HUES48 (cell line): Measurements from ENCODE around the gene ITM2B.

Experiments
- H3K27ac ChIP-seq: one replicate; pipeline ENCODE4 v1.7.0; 2013; ENCODE audit warnings: low read depth, low read length, inconsistent platforms
- H3K27me3 ChIP-seq: 2 replicates; pipeline ENCODE4 v1.6.1; 2013; ENCODE audit warnings: mild to moderate bottlenecking, low read length; ENCODE audit not compliant: control insufficient read depth, insufficient read depth
- H3K36me3 ChIP-seq: 2 replicates; pipeline ENCODE4 v1.6.1; 2013; ENCODE audit warnings: low read length; ENCODE audit not compliant: control insufficient read depth, insufficient read depth
- H3K4me1 ChIP-seq: 2 replicates; pipeline ENCODE4 v1.6.1; 2013; ENCODE audit warnings: mild to moderate bottlenecking, low read length; ENCODE audit not compliant: control insufficient read depth, insufficient read depth
- H3K4me3 ChIP-seq: 2 replicates; pipeline ENCODE4 v1.5.1; 2013; ENCODE audit warnings: mild to moderate bottlenecking, low read depth, low read length
- H3K9ac ChIP-seq: 2 replicates; pipeline ENCODE4 v1.6.1; 2013; ENCODE audit warnings: mild to moderate bottlenecking, low read depth, low read length, moderate library complexity
- H3K9me3 ChIP-seq: 2 replicates; pipeline ENCODE4 v1.6.1; 2013; ENCODE audit warnings: low read length; ENCODE audit not compliant: control insufficient read depth, insufficient read depth

ITM2B gene

GRCh38 chr13:48233046-48233888 lies at the start of gene ITM2B:
TSS of gene ITM2B (plus strand) at chr13:48233206. CDS start at chr13:48233361, 155 bp downstream.
- Histone ChIP-seq H3K27me3 (peaks cover 14% of the 10 kb centered on the region), H3K9ac (peak within 1 kb of the TSS; percentile 96), H3K27ac (peak within 1 kb of the TSS; percentile 84), H3K9me3 (no peaks in the 10 kb centered on the region), H3K4me1 (peaks cover 45% of the 10 kb centered on the region), H3K4me3 (peak within 1 kb of the TSS; percentile 88), H3K36me3 (no peaks in the 10 kb centered on the region)

- H3K27ac ChIP-seq = no peak overlapping the region
- H3K4me3 ChIP-seq = no peak overlapping the region
- H3K27me3 ChIP-seq = no peaks in the 10 kb centered on the region
- H3K9me3 ChIP-seq = no peaks in the 10 kb centered on the region
- no peaks in the 10 kb centered on the region for H3K36me3 ChIP-seq
- H3K4me1 ChIP-seq = peaks cover 19% of the 10 kb centered on the region; the same call in 1 of the 2 replicates
- no peak overlapping the region for H3K9ac ChIP-seq
Measured at GRCh38 chr13:48184260-48184659, 48.7 kb upstream of the ITM2B start.

- H3K36me3 ChIP-seq = no peaks in the 10 kb centered on the region
- H3K4me3 ChIP-seq = no peak overlapping the region
- H3K27ac ChIP-seq = no peak overlapping the region
- no peaks in the 10 kb centered on the region for H3K27me3 ChIP-seq
- H3K9ac ChIP-seq = no peak overlapping the region
- H3K9me3 ChIP-seq = no peaks in the 10 kb centered on the region
- peaks cover 19% of the 10 kb centered on the region; the same call in 1 of the 2 replicates for H3K4me1 ChIP-seq
Measured at GRCh38 chr13:48185018-48185417, 48.0 kb upstream of the ITM2B start.

- no peak overlapping the region for H3K27ac ChIP-seq
- H3K9ac ChIP-seq = no peak overlapping the region
- H3K4me1 ChIP-seq = peaks cover 16% of the 10 kb centered on the region; the same call in 1 of the 2 replicates
Measured at GRCh38 chr13:48186722-48187121, 46.3 kb upstream of the ITM2B start.

GRCh38 chr13:48188131-48188530 lies 44.9 kb upstream of the ITM2B start:
- Histone ChIP-seq H3K9ac (no peak overlapping the region), H3K4me1 (peaks cover 14% of the 10 kb centered on the region; the same call in 1 of the 2 replicates), H3K27me3 (no peaks in the 10 kb centered on the region), H3K27ac (no peak overlapping the region), H3K36me3 (no peaks in the 10 kb centered on the region), H3K4me3 (no peak overlapping the region), H3K9me3 (no peaks in the 10 kb centered on the region)

More at GRCh38 chr13:48186722-48187121, 46.3 kb upstream of the ITM2B start:
- H3K9me3 ChIP-seq = no peaks in the 10 kb centered on the region
- no peaks in the 10 kb centered on the region for H3K36me3 ChIP-seq
- H3K4me3 ChIP-seq = no peak overlapping the region
- no peaks in the 10 kb centered on the region for H3K27me3 ChIP-seq

GRCh38 chr13:48188601-48189000 lies 44.4 kb upstream of the ITM2B start:
- no peak overlapping the region for H3K27ac ChIP-seq
- H3K27me3 ChIP-seq = no peaks in the 10 kb centered on the region
- peaks cover 14% of the 10 kb centered on the region; the same call in 1 of the 2 replicates for H3K4me1 ChIP-seq
- no peak overlapping the region for H3K4me3 ChIP-seq
- H3K9ac ChIP-seq = no peak overlapping the region
- no peaks in the 10 kb centered on the region for H3K9me3 ChIP-seq
- H3K36me3 ChIP-seq = no peaks in the 10 kb centered on the region

- H3K9ac ChIP-seq = no peak overlapping the region
- H3K4me1 ChIP-seq = peaks cover 14% of the 10 kb centered on the region; the same call in 1 of the 2 replicates
- no peaks in the 10 kb centered on the region for H3K36me3 ChIP-seq
- H3K27me3 ChIP-seq = no peaks in the 10 kb centered on the region
- H3K27ac ChIP-seq = no peak overlapping the region
- H3K4me3 ChIP-seq = no peak overlapping the region
- no peaks in the 10 kb centered on the region for H3K9me3 ChIP-seq
Measured at GRCh38 chr13:48189171-48189570, 43.8 kb upstream of the ITM2B start.

- H3K9ac ChIP-seq = no peak overlapping the region
- no peaks in the 10 kb centered on the region for H3K27me3 ChIP-seq
- H3K4me3 ChIP-seq = no peak overlapping the region
- no peaks in the 10 kb centered on the region for H3K36me3 ChIP-seq
- H3K27ac ChIP-seq = no peak overlapping the region
- no peaks in the 10 kb centered on the region for H3K9me3 ChIP-seq
- peaks cover 4% of the 10 kb centered on the region; the same call in 1 of the 2 replicates for H3K4me1 ChIP-seq
Measured at GRCh38 chr13:48192411-48192935, 40.5 kb upstream of the ITM2B start.

GRCh38 chr13:48194379-48194754 lies 38.6 kb upstream of the ITM2B start:
- no peaks in the 10 kb centered on the region for H3K9me3 ChIP-seq
- no peaks in the 10 kb centered on the region for H3K27me3 ChIP-seq
- H3K36me3 ChIP-seq = no peaks in the 10 kb centered on the region
- no peak overlapping the region for H3K9ac ChIP-seq
- H3K27ac ChIP-seq = no peak overlapping the region
- no peak overlapping the region for H3K4me3 ChIP-seq
- no peaks in the 10 kb centered on the region for H3K4me1 ChIP-seq

GRCh38 chr13:48199404-48199946 lies 33.5 kb upstream of the ITM2B start:
- H3K9me3 ChIP-seq = no peaks in the 10 kb centered on the region
- H3K27ac ChIP-seq = no peak overlapping the region
- no peak overlapping the region for H3K9ac ChIP-seq
- H3K36me3 ChIP-seq = no peaks in the 10 kb centered on the region
- no peaks in the 10 kb centered on the region for H3K27me3 ChIP-seq
- no peaks in the 10 kb centered on the region for H3K4me1 ChIP-seq
- no peak overlapping the region for H3K4me3 ChIP-seq

- no peak overlapping the region for H3K9ac ChIP-seq
- no peaks in the 10 kb centered on the region for H3K27me3 ChIP-seq
- no peak overlapping the region for H3K27ac ChIP-seq
- no peak overlapping the region for H3K4me3 ChIP-seq
- H3K9me3 ChIP-seq = no peaks in the 10 kb centered on the region
- H3K4me1 ChIP-seq = no peaks in the 10 kb centered on the region
- no peaks in the 10 kb centered on the region for H3K36me3 ChIP-seq
Measured at GRCh38 chr13:48201044-48201443, 32.0 kb upstream of the ITM2B start.
